ENCODE results near the gene MAP7D1.

DNA sequence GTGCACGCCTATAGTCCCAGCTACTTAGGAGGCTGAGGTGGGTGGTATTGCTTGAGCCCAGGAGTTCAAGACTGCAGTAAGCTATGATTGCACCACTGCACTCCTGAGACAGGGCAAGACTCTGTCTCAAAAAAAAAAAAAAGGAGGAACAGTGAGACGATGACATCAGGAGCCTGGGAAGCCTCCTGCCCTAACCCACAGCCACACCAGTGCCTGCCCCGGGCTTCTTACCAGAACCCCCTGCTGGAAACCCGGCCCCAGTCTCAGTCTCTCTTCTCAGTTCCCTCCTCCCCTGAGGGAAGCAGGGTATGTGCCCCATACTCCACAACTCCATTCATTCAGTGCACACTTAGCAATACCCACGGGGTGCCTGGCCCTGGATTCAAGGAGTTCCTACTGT lies 40.0 kb upstream of the MAP7D1 start:
- TF ChIP-seq, protein P1, sequence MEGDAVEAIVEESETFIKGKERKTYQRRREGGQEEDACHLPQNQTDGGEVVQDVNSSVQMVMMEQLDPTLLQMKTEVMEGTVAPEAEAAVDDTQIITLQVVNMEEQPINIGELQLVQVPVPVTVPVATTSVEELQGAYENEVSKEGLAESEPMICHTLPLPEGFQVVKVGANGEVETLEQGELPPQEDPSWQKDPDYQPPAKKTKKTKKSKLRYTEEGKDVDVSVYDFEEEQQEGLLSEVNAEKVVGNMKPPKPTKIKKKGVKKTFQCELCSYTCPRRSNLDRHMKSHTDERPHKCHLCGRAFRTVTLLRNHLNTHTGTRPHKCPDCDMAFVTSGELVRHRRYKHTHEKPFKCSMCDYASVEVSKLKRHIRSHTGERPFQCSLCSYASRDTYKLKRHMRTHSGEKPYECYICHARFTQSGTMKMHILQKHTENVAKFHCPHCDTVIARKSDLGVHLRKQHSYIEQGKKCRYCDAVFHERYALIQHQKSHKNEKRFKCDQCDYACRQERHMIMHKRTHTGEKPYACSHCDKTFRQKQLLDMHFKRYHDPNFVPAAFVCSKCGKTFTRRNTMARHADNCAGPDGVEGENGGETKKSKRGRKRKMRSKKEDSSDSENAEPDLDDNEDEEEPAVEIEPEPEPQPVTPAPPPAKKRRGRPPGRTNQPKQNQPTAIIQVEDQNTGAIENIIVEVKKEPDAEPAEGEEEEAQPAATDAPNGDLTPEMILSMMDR (IDR thresholded peaks at IDR 0.05): no peak
- no peak for TF ChIP-seq ZFX (IDR thresholded peaks at IDR 0.05; ENCODE audit: borderline replicate concordance)
